NK-92 (cell line): Measurements from ENCODE around the gene SEMA4B.

ENCODE experiments used
- DNase-seq: peaks from one replicate; lab custom pipeline; 2025; ENCODE audit not compliant: unreplicated experiment; lab: John Stamatoyannopoulos, UW

The SEMA4B gene

DNA sequence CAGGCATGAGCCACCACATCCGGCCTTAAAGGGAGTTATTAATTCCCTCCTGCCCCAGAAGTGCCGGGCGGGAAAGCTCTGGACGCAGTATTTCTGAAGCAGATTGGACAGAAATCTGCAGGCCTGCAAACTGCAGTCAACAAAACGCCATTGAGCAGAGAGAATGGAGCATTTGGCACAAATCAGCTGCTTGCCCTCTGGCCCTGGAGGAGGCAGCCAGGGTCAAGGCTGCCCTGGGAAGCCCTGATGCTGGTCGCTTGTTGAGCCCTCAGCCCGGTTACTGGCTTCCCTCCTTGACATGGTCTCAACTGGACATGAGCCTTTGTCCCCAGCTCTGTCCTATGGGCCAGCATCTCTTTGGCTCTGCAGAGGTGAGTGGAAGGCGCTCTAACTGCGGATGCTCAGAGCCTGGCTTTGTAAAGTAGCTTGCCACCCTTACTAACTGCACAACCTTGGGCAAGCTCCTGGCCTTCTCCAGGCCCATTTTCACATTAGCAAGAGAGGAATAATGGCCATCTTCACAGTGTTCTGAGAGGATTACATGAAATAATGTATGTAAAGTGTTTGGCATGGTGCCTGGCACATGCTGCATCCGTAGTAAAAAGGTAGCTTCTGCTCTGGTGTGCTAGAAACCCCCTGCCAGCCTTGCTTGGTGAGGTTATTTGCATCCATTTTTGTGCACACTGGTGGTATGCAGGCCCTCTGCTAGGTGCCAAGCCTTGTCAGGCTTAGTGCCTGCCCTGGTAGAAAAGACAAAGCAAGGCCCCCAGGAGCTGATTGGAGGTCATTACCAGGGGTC lies 4.1 kb downstream of the SEMA4B start:
- DNase-seq: no peak

DNA sequence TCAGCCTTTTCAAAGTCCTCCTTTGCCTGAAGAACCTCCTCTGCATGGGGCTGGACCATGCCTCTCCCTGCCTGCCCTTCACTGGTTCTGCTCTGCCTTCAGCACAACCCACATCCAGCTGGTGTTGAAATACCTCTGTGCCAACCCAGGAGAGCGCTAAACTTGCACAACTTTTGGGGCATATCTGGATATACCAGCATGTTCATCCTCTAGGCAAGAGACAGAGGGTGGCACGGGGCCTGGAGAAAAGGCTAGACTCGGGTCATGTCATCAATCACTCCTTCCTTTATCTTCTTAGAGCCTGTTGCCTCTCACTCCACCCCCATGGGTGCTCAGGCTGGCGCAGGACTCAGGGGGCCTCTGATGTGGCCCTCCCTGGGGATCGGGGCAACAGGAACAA lies 4.8 kb downstream of the SEMA4B start:
- DNase-seq: no peak

DNA sequence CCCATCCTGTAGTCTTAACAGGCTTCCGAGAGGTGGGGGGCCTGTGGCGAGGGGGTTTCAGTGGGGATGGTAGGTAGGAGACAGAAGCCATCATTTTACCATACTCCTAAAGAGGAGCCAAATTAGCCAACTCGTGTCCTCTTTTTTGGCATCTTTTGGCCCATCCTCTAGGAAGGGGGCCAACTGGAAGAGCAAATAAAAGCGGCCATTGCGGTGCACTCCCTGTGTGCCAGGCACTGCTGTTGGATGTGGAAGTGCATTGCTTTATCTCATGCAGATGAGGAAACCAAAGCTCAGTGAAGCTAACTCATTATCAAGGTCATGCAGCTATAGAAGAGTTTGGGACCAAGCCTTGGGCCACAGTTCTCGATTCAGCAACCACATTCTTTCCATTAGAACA lies 6.1 kb downstream of the SEMA4B start:
- DNase-seq: no peak

DNA sequence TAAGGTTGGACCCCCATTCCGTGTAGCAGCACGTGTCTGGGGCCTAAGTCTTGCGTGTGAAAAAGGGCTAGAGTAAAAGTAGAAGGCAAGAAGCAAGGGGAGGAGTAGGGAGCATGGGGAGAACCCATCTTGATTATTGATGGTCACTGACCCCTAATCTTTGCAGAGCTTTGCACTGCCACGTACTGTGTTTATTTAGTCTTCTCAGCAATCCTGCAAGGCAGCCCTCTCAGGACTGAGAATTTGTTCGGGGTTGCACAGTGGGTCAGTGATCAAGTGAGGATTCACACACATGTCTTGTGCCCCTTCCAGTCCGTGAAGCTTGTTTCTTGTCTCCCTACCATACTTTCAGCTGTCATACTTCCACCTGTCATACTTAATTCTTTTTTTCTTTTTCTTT lies 7.2 kb downstream of the SEMA4B start:
- DNase-seq: no peak

DNA sequence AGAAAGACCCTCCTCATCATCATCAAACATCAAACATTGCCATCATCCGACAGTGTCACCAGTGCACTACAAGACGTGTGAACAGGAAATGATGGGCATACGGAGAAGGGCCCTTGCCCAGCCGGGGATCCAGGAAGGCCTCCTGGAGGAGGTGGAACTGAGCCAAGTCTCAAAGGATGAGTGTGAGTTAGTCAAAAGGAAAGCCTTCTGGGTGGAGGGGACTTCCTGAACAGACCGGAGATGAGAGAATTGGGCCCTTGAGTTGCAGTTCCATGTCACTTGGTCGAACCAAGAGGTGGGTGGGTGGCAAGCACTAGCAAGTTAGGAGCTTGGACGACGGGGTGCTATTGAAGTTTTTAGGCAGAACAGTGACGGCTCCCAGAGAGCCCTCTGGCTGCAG lies 8.5 kb downstream of the SEMA4B start:
- no peak for DNase-seq

DNA sequence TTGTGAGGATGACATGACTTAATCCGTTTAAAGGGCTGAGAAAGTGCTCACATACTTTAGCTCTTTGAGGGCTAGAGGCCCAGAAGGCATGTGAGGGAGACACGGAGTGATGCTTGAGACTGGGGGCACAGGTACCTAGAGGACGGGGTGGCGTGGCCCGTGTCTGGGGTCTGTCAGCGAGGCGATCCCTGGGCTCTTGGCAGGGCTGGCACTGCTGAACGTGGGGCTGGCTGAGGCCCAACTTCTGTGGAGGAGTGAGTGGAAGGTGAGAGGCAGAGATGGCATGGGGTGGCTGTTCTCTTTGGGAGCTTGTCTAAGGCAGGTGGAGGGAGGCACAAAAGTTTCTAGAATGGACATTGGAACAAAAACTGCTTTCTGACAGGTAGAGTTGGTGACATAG lies 9.5 kb downstream of the SEMA4B start:
- no peak for DNase-seq

DNA sequence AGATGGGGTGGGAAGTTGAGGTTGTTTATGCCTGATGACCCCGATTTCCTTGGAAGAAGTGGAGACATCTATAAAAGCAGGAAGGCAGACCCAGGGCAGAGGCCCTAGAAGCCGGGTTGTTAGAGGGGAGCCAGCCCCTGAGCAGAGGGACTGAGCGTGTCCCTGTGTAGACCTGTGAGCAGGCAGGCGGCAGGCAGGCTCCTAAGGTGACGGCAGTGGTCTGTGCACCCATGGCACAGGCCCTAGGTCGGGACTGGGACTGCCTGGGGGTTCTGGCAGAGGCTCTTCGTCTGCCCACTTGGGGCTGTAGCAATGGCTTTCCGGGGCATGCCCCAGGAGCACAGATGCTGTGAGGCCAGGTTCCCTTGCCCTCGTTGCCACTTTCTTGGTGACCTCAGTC lies 9.9 kb downstream of the SEMA4B start:
- DNase-seq: no peak

DNA sequence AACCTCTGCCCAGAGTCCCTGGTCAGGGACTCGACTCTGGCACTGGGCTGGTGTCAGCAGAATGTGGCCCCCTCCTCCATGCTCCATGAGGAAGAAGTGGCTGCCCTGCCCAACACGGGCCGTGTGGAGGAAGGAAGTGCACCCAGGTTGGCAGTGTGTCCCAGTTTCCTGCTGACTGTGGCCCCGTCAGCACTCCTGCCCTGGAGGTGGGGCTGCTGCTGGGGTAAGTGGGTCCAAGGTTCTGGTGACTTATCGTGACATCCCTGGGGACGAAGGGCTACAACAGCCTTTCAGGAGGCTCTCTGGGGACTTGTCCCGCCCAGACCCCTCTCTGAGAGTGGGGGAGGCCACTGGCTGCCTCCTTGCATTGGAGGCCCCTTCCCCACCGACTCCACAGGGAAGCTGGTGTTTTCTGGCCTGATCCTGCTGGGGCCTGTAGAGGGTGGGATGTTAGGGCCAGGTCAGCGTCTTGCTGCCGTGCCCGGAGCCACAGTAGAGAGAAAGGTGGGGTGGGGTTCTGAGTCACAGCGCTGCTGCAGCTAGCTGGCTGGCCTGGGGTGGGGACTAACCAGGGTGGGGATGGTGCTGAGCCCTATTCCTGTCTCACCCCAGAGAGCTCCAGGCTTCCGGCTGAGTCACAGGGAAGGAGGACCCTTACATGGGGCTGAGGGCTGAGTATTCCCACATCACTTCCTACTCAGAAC lies 10.5 kb downstream of the SEMA4B start:
- no peak for DNase-seq

DNA sequence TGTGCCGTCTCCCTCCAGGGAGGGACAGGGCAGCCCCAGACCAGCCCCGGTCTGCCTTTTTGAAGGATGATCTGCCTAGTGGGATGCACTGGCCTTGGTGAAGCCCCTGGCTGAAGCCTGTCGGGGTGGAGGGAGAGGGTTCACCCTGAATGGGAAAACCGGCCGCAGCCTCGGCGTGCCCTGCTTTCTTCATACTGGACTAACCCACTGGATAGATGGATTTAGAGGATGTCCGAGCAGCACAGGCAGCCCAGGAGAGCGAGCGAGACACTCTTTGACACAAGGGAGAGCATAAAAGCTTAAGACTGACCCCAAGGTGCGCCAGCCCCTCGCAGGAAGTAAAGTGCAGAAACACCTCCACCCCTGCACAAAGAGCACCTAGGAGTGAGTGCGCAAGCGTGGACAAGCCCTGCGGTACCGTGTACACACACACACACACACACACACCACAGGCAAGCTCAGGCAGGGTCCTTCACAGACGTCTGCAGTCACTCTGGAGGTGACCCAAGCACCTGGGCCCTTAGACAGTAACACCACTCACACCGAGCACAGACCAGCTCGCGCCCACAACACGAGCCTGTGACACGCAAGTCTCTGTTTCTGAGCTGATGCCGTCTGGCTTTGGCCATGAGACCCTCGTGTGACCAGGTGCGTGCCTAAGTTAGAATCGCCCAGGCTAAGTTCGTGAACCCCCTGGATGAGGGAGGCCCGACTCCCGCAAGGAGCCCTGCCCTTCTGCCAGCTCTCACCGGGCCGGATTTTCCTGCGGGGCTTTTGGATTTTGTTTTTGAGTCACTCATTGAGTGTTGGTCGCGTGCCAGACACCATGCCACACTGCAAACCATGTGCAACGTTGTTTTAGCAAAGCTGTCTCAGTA lies 11.3 kb downstream of the SEMA4B start:
- no peak for DNase-seq

DNA sequence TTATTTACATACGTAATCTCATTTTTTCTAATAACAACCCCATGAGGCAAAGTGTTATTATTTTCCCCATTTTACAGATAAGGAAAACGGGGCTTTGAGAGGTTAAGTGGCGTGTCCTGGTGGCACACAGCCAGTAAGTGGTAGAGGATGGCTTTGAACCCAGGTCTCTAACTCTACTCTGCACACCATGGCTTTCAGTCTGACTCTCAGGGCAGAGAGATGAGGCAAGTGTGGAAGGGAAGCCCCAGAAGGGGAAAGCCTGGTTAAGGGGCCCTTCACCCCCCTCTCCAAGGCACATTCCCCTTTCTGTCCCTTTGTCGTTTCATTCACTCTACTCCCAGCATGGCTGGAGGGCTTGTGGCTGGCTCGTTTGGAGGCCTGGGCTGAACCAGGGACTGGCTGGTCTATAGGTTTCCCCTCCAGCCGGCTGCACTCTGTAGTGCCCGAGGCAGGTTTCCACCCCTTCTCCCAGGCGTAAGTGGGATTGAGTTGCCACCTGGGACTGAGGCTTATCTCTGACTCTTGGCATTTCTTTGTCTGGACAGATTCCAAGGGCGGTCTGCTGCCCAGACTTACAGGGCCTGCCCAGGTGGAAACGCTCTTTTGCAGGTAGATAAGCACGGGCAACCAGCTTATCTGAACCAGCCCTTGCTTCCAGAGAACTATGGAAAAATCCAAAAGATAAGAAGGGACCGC lies 12.1 kb downstream of the SEMA4B start:
- no peak for DNase-seq

DNA sequence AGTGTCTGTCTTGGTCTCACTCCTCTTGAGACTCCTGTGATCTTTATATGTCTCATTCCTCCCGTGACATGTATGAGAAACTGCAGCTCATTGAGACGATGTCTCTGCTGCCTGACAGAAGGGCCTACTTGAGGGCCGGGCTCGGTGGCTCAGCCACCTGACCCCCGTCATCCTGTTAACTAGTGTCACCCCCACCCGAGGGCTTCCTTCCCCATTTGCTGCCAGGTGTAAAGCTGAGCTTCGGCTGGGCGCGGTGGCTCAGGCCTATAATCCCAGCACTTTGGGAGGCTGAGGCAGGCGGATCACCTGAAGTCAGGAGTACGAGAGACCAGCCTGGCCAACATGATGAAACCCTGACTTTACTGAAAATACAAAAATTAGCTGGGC lies 12.7 kb downstream of the SEMA4B start:
- no peak for DNase-seq

DNA sequence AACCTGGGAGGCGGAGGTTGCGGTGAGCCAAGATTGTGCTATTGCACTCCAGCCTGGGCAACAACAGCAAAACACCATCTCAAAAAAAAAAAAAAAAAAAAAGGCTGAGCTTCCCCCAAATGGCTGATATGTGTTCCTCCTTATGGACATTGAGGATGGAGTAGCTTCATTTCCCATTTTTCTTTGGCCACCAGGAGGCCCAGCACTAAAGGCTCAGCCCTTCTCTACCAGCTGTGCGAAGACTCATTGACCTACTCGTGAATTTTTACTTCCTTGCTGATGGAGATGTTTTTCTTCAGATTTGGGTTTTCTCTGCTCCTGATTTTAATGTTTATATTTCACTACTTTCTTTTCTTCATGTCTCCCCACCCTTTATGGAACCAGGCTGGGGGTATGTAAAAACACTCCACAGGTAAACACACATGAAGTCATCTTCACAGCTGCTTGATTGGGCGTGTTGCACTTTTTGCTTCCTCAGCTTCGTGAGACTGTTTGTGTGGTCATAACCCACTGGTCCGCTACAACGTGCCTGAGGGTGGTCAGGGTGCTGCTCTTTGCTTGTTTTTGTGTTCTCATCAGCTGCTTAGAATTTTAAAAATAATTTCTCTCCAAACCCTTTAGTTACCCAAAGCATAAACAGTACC lies 13.5 kb downstream of the SEMA4B start:
- no peak for DNase-seq

DNA sequence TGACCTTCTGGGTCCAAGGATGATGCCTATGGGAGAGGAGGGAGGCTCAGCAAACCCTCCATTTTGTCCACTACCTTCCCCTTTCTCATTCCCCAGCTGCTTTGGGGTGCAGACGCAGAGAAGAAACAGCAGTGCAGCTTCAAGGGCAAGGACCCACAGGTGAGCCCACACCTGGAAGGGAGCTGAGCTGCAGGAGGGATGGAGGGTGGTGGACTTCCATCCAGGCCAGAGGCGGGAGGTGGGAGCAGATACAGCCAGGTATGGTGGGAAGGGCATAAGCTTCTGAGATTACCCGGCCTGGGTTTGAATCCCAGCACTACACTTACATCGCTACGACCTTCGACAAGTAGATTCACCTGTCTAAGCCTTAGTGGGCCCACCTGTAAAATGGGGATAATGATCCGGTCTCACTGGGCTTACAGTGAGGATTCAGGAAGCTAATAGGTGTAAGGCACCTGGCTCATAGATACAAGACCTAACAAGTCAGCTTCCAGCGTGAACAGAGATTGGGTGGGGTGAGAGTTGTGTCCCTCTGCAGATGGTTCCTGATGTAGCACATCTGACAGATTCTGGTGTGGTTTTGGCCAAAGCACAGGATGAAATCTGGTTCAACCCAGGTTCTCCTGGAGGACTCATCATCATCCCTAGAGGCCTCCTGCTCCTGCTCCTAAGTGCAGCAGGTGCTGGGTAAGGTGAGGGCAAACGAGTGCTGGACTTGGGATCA lies 16.7 kb downstream of the SEMA4B start:
- no peak for DNase-seq

DNA sequence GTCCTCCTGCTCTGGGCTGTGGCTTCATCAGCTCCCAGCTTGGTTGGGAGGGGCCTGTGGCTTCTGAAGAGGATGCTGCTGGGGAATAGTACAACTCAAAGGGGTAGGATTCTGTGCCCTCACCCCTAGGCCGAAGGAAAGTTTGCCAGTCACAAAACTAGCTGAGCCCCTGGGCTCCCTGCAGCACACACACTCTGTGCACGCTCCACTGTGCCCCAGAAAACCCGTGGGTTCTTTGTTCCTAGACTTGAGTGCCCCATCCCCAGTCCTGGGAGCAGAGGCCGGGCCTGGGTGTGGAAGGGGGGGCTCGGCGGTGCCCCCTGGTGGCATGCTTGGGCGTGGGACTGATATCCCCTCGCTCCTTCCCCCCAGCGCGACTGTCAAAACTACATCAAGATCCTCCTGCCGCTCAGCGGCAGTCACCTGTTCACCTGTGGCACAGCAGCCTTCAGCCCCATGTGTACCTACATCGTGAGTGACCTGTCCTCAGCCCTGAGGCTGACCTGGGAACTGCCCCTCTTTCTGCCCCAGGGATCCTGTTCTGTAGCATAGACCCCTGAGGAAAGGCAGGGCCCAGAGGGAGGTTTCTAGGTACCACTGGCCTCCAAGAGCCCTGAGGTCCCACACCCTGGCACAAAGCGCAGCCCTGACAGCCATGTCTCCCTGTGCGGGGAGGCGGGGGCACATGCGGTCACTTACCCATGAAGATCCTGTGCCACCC lies 18.5 kb downstream of the SEMA4B start:
- no peak for DNase-seq

DNA sequence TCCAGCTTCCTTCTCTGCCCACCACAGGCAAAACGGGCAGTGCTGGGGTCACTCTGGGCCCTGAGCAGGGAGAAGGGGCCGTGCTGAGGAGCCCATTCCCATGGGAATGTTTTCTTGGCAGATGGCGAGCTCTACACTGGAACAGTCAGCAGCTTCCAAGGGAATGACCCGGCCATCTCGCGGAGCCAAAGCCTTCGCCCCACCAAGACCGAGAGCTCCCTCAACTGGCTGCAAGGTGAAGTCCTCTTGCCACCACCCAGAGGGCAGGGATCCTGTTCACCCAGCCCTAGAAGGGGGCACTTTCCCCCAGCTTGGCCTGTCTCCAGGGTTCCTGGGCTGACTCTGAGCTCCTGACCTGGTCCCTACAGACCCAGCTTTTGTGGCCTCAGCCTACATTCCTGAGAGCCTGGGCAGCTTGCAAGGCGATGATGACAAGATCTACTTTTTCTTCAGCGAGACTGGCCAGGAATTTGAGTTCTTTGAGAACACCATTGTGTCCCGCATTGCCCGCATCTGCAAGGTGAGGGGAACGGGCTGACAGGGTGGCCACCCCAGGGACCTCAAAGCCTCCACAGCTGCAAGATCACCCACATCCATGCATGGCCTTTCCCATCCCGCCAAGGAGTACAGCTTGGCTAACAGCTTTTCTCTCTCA lies 20.2 kb downstream of the SEMA4B start:
- no peak for DNase-seq

DNA sequence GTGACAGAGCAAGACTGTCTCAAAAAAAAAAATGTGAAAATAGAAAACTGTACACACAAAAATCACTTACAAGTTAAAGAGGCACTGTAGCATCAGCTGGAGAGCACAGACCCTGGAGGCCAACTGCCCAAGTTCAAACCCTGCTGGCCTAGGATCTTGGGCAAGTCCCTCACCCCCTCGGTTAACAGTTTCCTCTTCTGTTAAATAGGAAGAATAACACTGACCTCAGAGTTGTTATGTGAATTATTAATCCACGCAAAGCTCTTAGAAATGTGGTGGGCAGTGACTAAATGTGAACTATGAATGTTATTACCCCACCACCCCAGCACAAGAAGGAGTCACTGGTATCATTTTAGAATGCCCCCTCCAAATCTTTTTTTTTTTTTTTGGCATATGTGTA lies 21.4 kb downstream of the SEMA4B start:
- DNase-seq: no peak

DNA sequence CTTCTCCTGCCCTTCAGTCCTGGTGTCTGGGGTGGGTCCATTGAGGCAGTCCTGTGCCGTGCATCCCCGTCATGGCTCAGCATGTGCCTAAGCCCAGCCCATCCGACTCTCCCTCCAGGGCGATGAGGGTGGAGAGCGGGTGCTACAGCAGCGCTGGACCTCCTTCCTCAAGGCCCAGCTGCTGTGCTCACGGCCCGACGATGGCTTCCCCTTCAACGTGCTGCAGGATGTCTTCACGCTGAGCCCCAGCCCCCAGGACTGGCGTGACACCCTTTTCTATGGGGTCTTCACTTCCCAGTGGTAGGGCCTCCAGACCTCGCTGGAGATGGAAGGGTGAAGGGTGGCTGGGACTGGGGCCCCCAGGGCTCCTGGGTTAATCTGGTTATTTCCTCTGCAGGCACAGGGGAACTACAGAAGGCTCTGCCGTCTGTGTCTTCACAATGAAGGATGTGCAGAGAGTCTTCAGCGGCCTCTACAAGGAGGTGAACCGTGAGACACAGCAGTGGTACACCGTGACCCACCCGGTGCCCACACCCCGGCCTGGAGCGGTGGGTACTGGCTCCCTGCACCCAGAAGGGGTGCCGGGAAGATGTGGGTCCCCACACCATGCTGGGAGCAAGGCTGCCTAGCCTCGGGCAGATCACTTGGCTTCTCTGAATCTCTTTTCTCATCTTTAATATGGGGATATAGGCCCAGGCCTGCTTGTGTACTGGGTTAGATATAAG lies 22.5 kb downstream of the SEMA4B start:
- no peak for DNase-seq

DNA sequence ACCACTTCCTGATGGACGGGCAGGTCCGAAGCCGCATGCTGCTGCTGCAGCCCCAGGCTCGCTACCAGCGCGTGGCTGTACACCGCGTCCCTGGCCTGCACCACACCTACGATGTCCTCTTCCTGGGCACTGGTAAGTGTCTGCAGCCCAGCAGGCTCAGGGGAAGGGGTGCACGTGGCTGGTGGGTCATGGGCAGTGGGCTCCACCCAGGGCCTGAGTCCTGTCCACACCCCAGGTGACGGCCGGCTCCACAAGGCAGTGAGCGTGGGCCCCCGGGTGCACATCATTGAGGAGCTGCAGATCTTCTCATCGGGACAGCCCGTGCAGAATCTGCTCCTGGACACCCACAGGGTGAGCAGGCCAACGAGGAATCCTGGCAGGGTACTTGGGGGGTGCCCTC lies 23.9 kb downstream of the SEMA4B start:
- no peak for DNase-seq
